Type B pancreatic cell (in vitro differentiated cells): Measurements from ENCODE around the gene THEM5. TPM values are rescaled to one million over a fixed set of nuclear protein-coding genes. Genes with fewer than 3 reads are reported as not detected.
"Not testable (repeated sequence)": the region's sequence is repeated elsewhere in the genome, so short reads cannot be mapped to it uniquely, and the experiment has no call there.

ENCODE experiments used
- DNase-seq: peaks from one replicate; pipeline ENCODE4 v3.0.0; 2021; ENCODE audit warnings: mixed read lengths; ENCODE audit not compliant: unreplicated experiment; ENCODE audit errors: extremely low spot score
- H3K27ac Mint-ChIP-seq: 2 replicates; pipeline ENCODE4 v1.8.0; 2021; ENCODE audit warnings: mild to moderate bottlenecking, mixed read lengths
- H3K27me3 Mint-ChIP-seq: 2 replicates; pipeline ENCODE4 v1.8.0; 2021; ENCODE audit warnings: mixed read lengths
- H3K36me3 Mint-ChIP-seq: 2 replicates; pipeline ENCODE4 v1.8.0; 2021; ENCODE audit warnings: mixed read lengths
- H3K4me1 Mint-ChIP-seq: one replicate; pipeline ENCODE4 v1.8.0; 2021; ENCODE audit warnings: mixed read lengths; ENCODE audit not compliant: unreplicated experiment
- H3K4me3 Mint-ChIP-seq: 2 replicates; pipeline ENCODE4 v1.8.0; 2021; ENCODE audit warnings: mild to moderate bottlenecking, mixed read lengths
- H3K9me3 Mint-ChIP-seq: 2 replicates; pipeline ENCODE4 v1.8.0; 2021; ENCODE audit warnings: mixed read lengths
- CTCF ChIP-seq: fragments of 200-600 bp; sonication (generic); conservative IDR thresholded peaks from 2 replicates; pipeline ENCODE4 v1.5.0; 2021; ENCODE audit warnings: antibody characterized with exemption, mild to moderate bottlenecking
- long read RNA-seq: library from polyadenylated mRNA; unstranded; transcript quantifications from one replicate; pipeline ENCODE4 v2.0.0, GENCODE V29; 2020
- total RNA-seq: library from RNA; stranded (reverse); gene quantifications from 2 replicates; pipeline ENCODE4 v1.2.1, GENCODE V29; 2021; ENCODE audit warnings: low replicate concordance

THEM5 gene
- total RNA-seq, result not detected in 2 replicates
- long read RNA-seq, result 0 reads

GRCh38 chr1:151853411-151853943 is at the start of gene THEM5:
TSS of gene THEM5 (minus strand) at chr1:151853712. CDS start at chr1:151853565, 147 bp downstream.
- H3K9me3 Mint-ChIP-seq, result no peaks in the 10 kb centered on the region
- no peak for TF ChIP-seq CTCF
- H3K4me3 Mint-ChIP-seq, result no peak within 1 kb of the TSS
- no peak for DNase-seq
- H3K27me3 Mint-ChIP-seq, result peaks cover 31% of the 10 kb centered on the region
- no peaks in the 10 kb centered on the region for H3K36me3 Mint-ChIP-seq
- H3K4me1 Mint-ChIP-seq, result no peaks in the 10 kb centered on the region
- no peak within 1 kb of the TSS for H3K27ac Mint-ChIP-seq

- peaks cover 45% of the 10 kb centered on the region for H3K36me3 Mint-ChIP-seq
- no peak overlapping the region for H3K4me3 Mint-ChIP-seq
- H3K27ac Mint-ChIP-seq, result no peak overlapping the region
- no peak for DNase-seq
- H3K9me3 Mint-ChIP-seq, result peaks cover 23% of the 10 kb centered on the region
- H3K4me1 Mint-ChIP-seq, result peaks cover 7% of the 10 kb centered on the region
- no peak for TF ChIP-seq CTCF
- H3K27me3 Mint-ChIP-seq, result no peaks in the 10 kb centered on the region
These were observed 49.3 kb upstream of the THEM5 start for GRCh38 chr1:151902858-151903257.

GRCh38 chr1:151900804-151901203 is 47.3 kb upstream of the THEM5 start:
- H3K27ac Mint-ChIP-seq, H3K4me3 Mint-ChIP-seq, H3K4me1 Mint-ChIP-seq, DNase-seq, H3K27me3 Mint-ChIP-seq: not testable (repeated sequence)
- H3K9me3 Mint-ChIP-seq, result peaks cover 15% of the 10 kb centered on the region
- H3K36me3 Mint-ChIP-seq, result peaks cover 36% of the 10 kb centered on the region

- DNase-seq, result no peak
- H3K4me1 Mint-ChIP-seq, result no peaks in the 10 kb centered on the region
- H3K27me3 Mint-ChIP-seq, result no peaks in the 10 kb centered on the region
- H3K36me3 Mint-ChIP-seq, result peaks cover 23% of the 10 kb centered on the region
- no peak overlapping the region for H3K4me3 Mint-ChIP-seq
- TF ChIP-seq CTCF, result no peak
- H3K27ac Mint-ChIP-seq, result no peak overlapping the region
- peaks cover 15% of the 10 kb centered on the region for H3K9me3 Mint-ChIP-seq
These were observed 45.0 kb upstream of the THEM5 start for GRCh38 chr1:151898519-151898991.

GRCh38 chr1:151897991-151898431 is 44.5 kb upstream of the THEM5 start:
- H3K4me1 Mint-ChIP-seq, result no peaks in the 10 kb centered on the region
- H3K27ac Mint-ChIP-seq, result no peak overlapping the region
- peaks cover 27% of the 10 kb centered on the region for H3K36me3 Mint-ChIP-seq
- no peak for TF ChIP-seq CTCF
- no peak for DNase-seq
- no peak overlapping the region for H3K4me3 Mint-ChIP-seq
- H3K27me3 Mint-ChIP-seq, result no peaks in the 10 kb centered on the region
- peaks cover 15% of the 10 kb centered on the region for H3K9me3 Mint-ChIP-seq

- Mint-ChIP-seq H3K27ac (no peak overlapping the region), H3K9me3 (no peaks in the 10 kb centered on the region), H3K4me1 (no peaks in the 10 kb centered on the region), H3K27me3 (no peaks in the 10 kb centered on the region), H3K4me3 (no peak overlapping the region), H3K36me3 (peaks cover 9% of the 10 kb centered on the region)
- DNase-seq, result no peak
- no peak for TF ChIP-seq CTCF
These were observed 39.8 kb upstream of the THEM5 start for GRCh38 chr1:151893176-151893924.
